ENCODE results near the gene HELZ. TPM values are rescaled to one million over a fixed set of nuclear protein-coding genes. Genes with fewer than 3 reads are reported as not detected.

HELZ gene
- total RNA-seq, 4 donors from 2014 or later = 47.3 to 95.4 (median 61.3) TPM

- peaks cover 0 to 19% (median 0%) of the 10 kb centered on the region in 3 donors for H3K36me3 ChIP-seq
- H3K9me3 ChIP-seq = no peaks in the 10 kb centered on the region
- 90 to 100% methylated on average over 1 of the region's 1 CpG for WGBS, 2 donors
- H3K4me3 ChIP-seq = no peak overlapping the region
- no peak for DNase-seq (ENCODE audit: low spot score in 2 of 2)
- no peak for TF ChIP-seq CTCF (IDR thresholded peaks at IDR 0.05)
- no peak for TF ChIP-seq EP300 (IDR thresholded peaks at IDR 0.05)
- TF ChIP-seq POLR2A (IDR thresholded peaks at IDR 0.05) = no peak
- no peak overlapping the region for H3K27ac ChIP-seq
- H3K4me1 ChIP-seq = peaks cover 0 to 3% (median 0%) of the 10 kb centered on the region in 4 donors
- no peaks in the 10 kb centered on the region for H3K27me3 ChIP-seq
Measured at GRCh38 chr17:67187927-67188326, 57.1 kb downstream of the HELZ start.

GRCh38 chr17:67186782-67187181, 58.2 kb downstream of the HELZ start:
- Histone ChIP-seq H3K36me3 (peaks cover 0 to 24% (median 0%) of the 10 kb centered on the region in 3 donors), H3K4me3 (no peak overlapping the region), H3K27me3 (no peaks in the 10 kb centered on the region), H3K27ac (no peak overlapping the region), H3K4me1 (peaks cover 0 to 3% (median 0%) of the 10 kb centered on the region in 4 donors), H3K9me3 (no peaks in the 10 kb centered on the region)
- 94 to 97% methylated on average over 4 of the region's 4 CpGs for WGBS, 2 donors
- no peak for DNase-seq (ENCODE audit: low spot score in 2 of 2)
- TF ChIP-seq POLR2A (IDR thresholded peaks at IDR 0.05) (no peak), CTCF (IDR thresholded peaks at IDR 0.05) (no peak), EP300 (IDR thresholded peaks at IDR 0.05) (no peak)

GRCh38 chr17:67183531-67183930, 61.5 kb downstream of the HELZ start:
- Histone ChIP-seq H3K27me3 (no peaks in the 10 kb centered on the region), H3K9me3 (no peaks in the 10 kb centered on the region), H3K27ac (no peak overlapping the region), H3K36me3 (peaks cover 0 to 32% (median 1%) of the 10 kb centered on the region in 3 donors), H3K4me3 (no peak overlapping the region), H3K4me1 (peaks cover 0 to 3% (median 0%) of the 10 kb centered on the region in 4 donors)
- WGBS, 2 donors = 54 to 55% methylated on average over 1 of the region's 1 CpG
- TF ChIP-seq CTCF (IDR thresholded peaks at IDR 0.05) = no peak
- TF ChIP-seq EP300 (IDR thresholded peaks at IDR 0.05) = no peak
- no peak for TF ChIP-seq POLR2A (IDR thresholded peaks at IDR 0.05)
- no peak for DNase-seq (ENCODE audit: low spot score in 2 of 2)

- H3K27ac ChIP-seq = no peak overlapping the region
- no peak for DNase-seq (ENCODE audit: low spot score in 2 of 2)
- TF ChIP-seq CTCF (IDR thresholded peaks at IDR 0.05) (no peak), POLR2A (IDR thresholded peaks at IDR 0.05) (no peak), EP300 (IDR thresholded peaks at IDR 0.05) (no peak)
- no peaks in the 10 kb centered on the region for H3K27me3 ChIP-seq
- no peaks in the 10 kb centered on the region for H3K9me3 ChIP-seq
- peaks cover 0 to 27% (median 6%) of the 10 kb centered on the region in 3 donors for H3K36me3 ChIP-seq
- 95 to 100% methylated on average over 3 of the region's 3 CpGs for WGBS, 2 donors
- H3K4me3 ChIP-seq = no peak overlapping the region
- peaks cover 0 to 3% (median 0%) of the 10 kb centered on the region in 4 donors for H3K4me1 ChIP-seq
Measured at GRCh38 chr17:67181825-67182224, 63.2 kb downstream of the HELZ start.

GRCh38 chr17:67180275-67180674, 64.7 kb downstream of the HELZ start:
- no peak for TF ChIP-seq CTCF (IDR thresholded peaks at IDR 0.05)
- no peak for TF ChIP-seq POLR2A (IDR thresholded peaks at IDR 0.05)
- TF ChIP-seq EP300 (IDR thresholded peaks at IDR 0.05) = no peak
- H3K27ac ChIP-seq = no peak overlapping the region
- H3K27me3 ChIP-seq = no peaks in the 10 kb centered on the region
- WGBS, 2 donors = 80 to 92% methylated on average over 5 of the region's 5 CpGs
- no peaks in the 10 kb centered on the region for H3K9me3 ChIP-seq
- peaks cover 0 to 34% (median 6%) of the 10 kb centered on the region in 3 donors for H3K36me3 ChIP-seq
- DNase-seq (ENCODE audit: low spot score in 2 of 2) = no peak
- H3K4me1 ChIP-seq = peaks cover 0 to 3% (median 0%) of the 10 kb centered on the region in 4 donors
- H3K4me3 ChIP-seq = no peak overlapping the region
